ENCODE results near the gene AKT3.

GRCh38 chr1:243896313-243896712 is 46.3 kb upstream of the AKT3 start:
- TF ChIP-seq EZH2 (IDR thresholded peaks at IDR 0.05): no peak
- no peak for TF ChIP-seq CTCF (IDR thresholded peaks at IDR 0.05)
- no peak for TF ChIP-seq EZH2phosphoT487 (IDR thresholded peaks at IDR 0.05)

Data from neural progenitor cell (in vitro differentiated cells).